HT-29 (cell line): ENCODE data around the gene CSF3R. TPM values are rescaled to one million over a fixed set of nuclear protein-coding genes. Genes with fewer than 3 reads are reported as not detected.
"Not testable (repeated sequence)": the region's sequence is repeated elsewhere in the genome, so short reads cannot be mapped to it uniquely, and the experiment has no call there.

Experiments
- DNase-seq: peaks from one replicate; pipeline ENCODE4 v3.0.0-alpha.2; 2015; ENCODE audit warnings: low spot score
- total RNA-seq: library from RNA; depleted of rRNA; stranded (reverse); fragments of >200 nt; shearing (Covaris generic); gene quantifications from 2 replicates; pipeline ENCODE4 v1.2.3, GENCODE V29; 2014

Gene CSF3R
- total RNA-seq, 1 experiment from 2014 or later: not detected

DNA sequence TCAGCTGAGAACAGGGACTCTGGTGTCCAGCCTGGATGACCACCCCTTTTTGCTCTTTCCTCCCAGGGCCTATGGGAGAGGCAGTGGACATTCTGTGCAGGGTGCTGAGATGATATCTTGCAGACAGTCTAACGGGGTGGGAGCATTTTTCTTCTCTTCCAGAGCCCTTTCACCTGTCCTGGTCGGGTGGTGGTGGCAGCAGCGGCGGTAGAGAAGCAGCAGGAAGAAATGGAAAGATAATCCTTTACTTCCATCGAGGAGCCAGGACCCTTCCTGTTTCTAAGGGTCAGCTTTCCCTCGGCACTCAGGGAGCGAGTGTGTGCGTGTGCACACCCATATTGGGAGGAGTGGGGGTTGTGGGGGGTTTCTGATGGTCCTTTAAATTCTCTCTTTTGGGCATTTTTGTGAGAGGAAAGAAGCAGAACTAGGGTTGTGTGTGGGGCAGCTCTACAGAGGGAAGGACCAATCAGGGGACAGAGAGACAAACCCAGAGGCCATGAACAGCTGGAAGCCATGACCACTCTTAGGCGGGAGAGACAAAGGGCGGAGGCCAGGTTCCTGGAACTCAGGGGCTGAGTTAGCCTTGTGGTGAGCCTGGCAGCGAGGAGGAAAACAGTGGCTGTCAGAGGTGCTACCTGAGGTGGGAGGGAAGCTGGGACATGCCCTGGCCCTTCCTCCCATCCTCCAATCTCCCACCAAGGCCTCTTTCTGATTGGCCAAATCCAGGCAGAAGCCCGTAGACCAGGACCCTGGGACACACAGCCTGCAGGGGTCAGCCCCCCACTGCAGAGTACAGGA, 31.2 kb upstream of the CSF3R start:
- no peak for DNase-seq

DNA sequence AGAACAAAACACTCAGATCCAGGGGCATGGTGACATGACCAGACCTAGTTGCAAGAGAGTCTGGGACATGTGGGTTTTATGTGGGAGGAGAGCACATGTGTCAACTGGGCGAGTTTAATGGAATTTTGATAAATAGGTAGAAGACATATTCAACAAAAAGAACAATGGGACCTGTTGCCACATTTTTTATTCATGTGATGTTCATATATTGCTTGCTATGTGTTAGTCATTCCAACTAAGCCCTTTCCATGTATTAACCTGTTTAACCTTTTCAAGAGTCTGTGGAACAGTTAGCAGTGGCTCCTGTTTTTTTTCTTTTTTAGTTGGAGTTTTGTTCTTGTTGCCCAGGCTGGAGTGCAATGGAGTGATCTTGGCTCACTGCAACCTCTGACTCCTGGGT, 30.1 kb upstream of the CSF3R start:
- DNase-seq: no peak

- DNase-seq: no peak
These were observed 29.4 kb upstream of the CSF3R start for GRCh38 chr1:36511804-36512798.

- not testable (repeated sequence) for DNase-seq
These were observed 28.5 kb upstream of the CSF3R start for GRCh38 chr1:36511220-36511619.

DNA sequence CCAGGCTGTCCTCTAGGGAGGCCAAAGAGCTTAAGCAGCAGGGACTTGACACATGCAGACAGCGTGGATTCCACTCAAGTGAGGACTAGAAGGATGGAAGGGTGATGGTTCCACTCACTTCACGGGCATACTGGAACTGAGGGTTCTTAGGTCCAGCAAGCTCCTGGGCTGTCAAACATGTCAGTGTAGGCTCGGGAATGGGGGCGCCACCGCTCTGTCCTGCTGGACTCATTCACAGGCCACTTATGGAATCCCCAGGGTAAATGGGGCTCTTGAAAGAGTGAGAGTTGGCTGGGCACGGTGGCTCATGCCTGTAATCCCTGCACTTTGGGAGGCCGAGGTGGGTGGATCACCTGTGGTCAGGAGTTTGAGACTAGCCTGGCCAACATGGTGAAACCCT, 27.7 kb upstream of the CSF3R start:
- DNase-seq: no peak

DNA sequence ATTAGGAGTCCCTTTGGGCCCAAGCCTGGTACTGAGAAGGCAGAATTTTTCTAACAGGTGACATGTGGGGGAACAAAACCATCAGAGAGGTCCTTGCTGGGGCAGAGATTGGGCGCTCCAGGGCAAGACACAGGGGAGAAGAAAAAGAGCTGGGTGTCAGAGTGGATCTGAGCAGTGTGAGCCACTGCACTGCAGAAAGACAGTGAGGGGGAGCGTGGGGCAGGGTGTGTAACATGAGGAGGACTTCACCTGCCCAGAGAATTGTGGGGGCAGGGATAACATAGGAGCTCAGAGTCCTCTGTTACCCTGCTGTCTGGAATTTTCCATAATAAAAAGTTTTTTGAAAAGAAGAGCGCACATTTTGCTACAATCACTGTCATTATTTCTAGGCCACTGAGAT, 25.5 kb upstream of the CSF3R start:
- DNase-seq: no peak

DNA sequence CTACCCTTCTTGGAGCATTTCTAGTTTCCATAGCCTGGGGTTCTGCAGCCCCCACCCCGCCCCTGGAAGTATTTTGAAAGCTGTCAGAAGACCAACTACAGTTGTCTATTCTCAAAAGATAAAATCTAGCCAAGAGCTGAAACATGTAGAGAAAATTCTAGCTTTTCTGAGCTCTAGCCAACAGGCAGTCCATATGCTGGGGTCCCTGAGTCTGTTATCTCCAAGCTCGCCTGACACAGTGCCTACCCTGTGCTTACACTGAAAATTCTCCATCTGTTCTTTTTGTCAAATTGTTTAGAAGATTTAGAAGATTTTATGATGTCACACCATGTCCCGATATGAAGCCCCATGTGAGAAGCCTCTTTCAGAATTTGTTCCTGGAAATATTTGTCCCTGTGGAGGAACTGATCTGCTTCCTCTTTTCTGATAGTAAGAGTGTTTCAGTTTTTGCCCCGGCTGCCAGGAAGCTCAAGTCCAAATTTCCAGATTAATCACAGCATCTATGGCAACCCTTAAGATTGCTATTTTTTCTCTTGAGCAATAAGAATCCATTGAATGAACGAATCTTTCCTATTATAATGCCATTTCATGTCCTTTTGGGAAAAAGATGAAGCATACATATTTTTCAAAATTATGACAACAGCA, 23.7 kb upstream of the CSF3R start:
- no peak for DNase-seq

- DNase-seq: no peak
These were observed 21.0 kb upstream of the CSF3R start for GRCh38 chr1:36503733-36504132.

DNA sequence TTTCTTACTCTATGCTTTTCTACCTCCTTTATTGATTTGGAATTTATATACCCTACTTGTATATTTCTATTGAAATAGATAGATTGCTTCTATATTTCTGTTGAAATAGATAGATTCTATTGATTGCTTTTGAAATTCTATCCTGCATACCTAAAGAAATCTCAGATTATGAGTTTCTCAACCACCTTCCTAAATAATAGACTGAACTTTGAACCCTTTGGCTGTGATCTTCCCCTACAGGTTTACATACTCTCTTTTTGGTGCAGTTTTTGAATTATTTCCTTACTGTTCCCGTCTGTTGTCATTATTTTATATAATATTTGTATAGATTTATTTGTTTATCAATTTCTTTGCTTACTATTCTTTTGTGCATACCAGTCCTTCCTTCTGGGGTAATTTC, 20.4 kb upstream of the CSF3R start:
- no peak for DNase-seq

DNA sequence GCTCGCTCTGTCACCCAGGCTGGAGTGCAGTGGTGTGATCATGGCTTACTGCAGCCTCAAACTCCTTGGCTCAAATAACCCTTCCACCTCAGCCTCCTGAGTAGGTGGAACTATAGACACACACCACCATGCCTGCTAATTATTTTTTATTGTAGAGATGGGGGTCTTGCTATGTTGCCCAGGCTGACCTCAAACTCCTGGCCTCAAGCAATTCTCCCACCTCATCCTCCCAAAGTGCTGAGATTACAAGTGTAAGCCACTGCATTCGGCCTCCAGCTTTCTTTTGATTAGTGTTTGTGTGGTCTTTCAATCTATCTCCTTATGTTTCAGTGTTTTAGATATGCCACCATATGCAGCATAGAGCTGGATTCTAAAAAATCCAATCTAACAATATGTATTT, 19.9 kb upstream of the CSF3R start:
- DNase-seq: no peak

GRCh38 chr1:36501911-36502310, 19.2 kb upstream of the CSF3R start:
- DNase-seq: not testable (repeated sequence)

DNA sequence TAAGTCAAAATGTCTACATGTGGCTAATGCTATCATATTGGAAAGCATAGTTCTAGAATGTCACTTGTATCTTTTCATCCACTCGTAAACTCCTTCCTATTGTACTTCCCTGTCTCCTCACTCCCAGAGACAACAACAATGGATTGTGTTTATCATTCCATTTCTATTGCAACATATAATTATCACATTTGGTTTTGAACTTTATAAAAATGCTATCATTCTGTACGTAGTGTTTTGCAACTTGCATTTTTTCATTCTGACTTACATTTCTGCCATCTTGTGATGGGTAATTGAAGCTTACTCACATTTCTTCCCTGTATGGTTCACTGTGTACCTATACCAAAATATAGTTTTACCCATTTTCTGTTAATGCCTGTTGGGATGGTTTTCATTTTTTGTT, 14.5 kb upstream of the CSF3R start:
- no peak for DNase-seq

DNA sequence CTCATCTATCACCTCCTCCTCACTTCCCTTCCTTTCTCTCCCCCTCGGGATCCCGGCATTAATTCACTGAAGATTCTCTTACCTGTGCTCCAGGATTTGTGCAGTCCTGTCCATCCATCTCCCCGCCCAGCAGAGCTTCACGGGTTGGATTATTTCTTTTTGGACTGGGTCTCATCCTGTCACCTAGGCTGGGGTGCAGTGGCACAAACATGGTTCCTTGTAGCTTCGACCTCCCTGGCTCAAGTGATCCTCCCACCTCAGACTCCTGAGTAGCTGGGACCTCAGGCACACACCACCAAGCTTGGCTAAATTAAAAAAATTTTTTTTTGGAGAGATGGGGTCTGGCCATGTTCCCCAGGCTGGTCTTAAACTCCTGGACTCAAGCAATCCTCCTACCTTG, 12.3 kb upstream of the CSF3R start:
- DNase-seq: no peak

DNA sequence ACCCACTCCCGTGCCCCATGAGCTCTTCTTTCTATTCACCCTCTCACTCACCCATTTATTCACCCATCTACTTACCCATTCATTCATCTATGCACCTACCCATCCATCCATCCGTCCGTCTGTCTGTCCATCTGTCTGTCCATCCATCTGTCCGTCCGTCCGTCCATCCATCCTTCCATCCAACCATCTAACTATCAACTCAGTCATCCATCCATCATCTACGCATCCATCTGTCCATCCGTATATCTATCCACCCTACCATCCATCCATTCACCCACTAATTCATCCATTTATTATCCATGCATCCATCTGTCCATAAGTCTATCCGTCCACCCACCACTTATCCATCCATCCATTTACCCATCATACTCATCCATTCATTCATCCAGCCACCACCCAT, 10.8 kb upstream of the CSF3R start:
- no peak for DNase-seq

- DNase-seq: no peak
These were observed 9.8 kb upstream of the CSF3R start for GRCh38 chr1:36492491-36492890.

DNA sequence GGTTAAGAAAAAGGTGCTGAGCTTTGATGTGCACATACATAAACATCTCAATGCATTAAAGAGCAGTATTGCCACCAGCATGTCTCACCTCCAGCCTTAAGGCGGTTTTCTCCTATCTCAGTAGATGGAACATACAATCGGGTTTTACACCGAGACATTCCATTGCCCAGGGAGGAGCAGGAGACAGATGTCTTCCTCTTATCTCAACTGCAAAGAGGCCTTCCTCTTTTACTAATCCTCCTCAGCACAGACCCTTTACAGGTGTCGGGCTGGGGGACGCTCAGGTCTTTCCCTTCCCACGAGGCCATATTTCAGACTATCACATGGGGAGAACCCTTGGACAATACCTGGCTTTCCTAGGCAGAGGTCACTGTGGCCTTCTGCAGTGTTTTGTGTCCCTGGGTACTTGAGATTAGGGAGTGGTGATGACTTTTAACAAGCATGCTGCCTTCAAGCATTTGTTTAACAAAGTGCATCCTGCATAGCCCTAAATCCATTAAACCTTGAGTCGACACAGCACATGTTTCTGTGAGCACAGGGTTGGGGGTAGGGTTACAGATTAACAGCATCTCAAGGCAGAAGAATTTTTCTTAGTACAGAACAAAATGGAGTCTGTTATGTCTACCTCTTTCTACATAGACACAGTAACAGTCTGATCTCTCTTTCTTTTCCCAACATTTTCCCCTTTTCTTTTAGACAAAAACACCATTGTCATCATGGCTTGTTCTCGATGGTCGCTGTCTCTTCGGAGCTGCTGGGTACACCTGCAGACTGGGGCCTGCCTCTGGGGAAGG, 6.7 kb upstream of the CSF3R start:
- not testable (repeated sequence) for DNase-seq

- no peak for DNase-seq
These were observed 5.2 kb upstream of the CSF3R start for GRCh38 chr1:36487906-36488305.

DNA sequence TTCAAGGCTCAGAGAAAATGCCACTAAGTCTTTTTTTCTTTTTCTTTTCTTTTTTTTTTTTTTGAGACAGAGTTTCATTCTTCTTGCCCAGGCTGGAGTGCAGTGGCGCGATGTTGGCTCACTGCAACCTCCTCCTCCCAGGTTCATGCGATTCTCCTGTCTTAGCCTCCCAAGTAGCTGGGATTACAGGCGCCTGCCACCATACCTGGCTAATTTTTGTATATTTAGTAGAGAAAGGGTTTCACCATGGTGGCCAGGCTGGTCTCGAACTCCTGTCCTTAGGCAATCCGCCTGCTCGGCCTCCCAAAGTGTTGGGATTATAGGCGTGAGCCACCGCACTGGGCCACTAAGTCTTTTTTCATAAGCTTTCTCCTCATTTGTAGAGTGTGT, 4.6 kb upstream of the CSF3R start:
- DNase-seq: not testable (repeated sequence)

DNA sequence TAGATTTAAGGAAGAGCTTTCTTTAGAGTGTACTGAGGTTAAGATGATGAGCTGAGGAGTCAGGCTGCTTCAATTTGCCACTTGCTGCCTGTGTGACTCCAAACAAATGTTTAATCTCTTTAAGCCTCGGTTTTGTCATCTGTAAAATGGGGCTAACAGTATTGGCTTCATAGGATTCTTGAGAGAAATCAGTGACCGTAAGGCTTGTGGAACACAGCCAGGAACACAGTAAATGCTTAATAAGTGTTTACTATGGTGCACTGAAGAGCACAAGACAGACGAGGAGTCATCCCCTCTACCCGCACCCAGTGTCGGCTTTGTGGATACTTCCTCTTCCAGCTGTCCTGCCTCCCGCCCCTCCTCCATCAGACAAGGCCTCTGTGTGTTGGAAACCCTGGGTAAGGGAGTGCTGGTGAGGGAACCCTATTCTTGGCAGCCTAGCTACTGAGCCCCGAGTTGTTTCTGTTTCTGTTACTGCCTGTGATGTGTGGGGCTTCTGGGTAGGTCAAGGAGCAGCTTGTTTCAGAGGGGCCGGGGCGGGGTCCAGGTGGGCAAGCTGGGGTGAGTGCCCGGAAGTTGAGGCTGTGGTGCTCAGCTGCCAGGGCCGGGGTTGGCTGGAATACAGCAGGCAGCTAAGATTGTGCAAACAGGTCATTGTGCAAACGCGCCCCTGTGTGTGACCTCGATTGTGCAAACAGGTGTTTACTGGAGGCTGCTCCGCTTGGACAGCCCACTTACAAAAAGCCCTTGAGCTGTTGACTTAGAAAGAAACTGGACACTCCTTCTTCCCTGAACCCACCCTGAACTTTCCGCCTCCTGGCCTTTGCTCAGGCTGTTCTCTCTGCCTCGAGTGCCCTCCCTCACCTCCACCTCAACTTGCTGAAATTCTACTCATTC, 4.0 kb upstream of the CSF3R start:
- DNase-seq: peak; percentile 69

- DNase-seq: no peak
These were observed 3.4 kb upstream of the CSF3R start for GRCh38 chr1:36486093-36486438.
